HG02981 (cell line): Measurements from ENCODE around the gene EPHA6.

ENCODE experiments used
- ATAC-seq: cut with Tn5 transposase; IDR thresholded peaks from one replicate; pipeline ENCODE4 v1.9.1; 2021; ENCODE audit warnings: mild to moderate bottlenecking, moderate library complexity; ENCODE audit not compliant: unreplicated experiment

Gene EPHA6

DNA sequence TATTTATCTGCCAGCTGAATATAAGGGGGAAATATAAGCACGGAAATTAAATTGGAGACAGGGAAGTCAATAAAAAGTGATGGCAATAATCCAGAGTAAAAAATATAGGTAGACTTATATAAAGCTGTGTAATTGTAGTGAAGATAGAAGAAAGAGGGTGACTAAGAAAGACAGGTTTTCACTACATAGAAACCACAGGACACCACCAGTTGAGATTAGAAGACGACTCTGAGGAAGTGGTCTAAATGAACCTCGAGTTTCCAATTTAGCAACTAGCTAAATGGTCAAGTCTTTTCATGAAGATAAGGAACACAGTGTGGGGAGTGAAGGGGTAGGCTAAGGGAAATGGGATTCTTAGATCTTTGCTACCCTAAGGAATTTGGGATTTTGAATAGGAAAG lies 761.3 kb downstream of the EPHA6 start:
- no peak for ATAC-seq

- no peak for ATAC-seq
Observed at GRCh38 chr3:97576221-97576620, 761.8 kb downstream of the EPHA6 start.

DNA sequence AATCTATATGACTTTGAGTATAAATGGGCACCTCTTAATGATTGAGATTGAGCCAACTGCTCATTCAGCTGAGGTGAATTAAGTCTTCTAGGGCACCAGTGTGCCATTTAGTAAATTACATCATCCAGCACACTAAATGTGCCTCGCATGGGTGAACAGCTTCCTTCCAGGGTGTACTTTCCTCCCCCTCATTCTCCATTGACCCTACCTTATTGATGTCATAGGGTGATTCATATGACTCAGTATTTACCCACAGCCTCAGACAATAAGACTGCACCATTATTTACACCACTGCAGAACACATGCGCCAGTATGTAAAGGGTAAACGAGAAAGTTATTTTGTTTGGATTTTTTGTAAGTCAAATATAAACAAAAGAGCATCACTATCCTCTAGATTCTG lies 765.0 kb downstream of the EPHA6 start:
- ATAC-seq: no peak

DNA sequence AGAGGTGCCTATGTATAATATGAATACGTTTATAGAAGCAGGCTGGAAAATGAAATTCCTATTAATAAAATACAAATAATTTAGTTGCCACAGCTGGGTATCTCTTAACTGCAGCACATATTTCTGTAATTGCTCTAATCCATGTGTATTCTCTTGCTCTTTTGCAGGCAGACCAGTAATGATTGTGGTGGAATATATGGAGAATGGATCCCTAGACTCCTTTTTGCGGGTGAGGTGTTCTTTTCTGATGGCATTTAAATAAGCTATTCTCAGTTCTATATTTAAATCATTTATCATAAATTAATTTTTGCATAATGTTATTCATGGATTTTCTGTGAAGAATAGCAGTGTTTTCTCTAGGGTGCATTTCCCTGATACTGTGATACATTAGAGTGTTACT lies 796.2 kb downstream of the EPHA6 start:
- no peak for ATAC-seq

GRCh38 chr3:97612632-97613031 lies 798.2 kb downstream of the EPHA6 start:
- no peak for ATAC-seq

DNA sequence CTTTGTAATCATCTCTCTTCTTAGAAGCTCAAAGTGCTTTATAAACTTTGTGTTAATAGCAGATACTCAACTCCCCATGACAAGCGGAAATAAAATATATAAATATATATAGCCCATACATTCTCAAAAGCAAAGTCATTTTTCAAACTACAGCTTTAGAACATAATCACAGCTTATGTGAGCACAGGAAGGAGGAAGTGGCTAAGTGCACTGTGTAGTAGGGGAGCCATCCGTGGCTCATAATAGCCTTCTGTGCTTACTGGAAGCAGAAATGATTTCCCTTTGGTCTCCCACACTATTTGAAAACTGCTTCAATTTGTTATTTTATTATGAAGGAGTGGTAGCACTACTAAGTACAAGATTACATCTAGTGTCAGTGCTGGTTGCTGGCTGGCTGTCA lies 798.7 kb downstream of the EPHA6 start:
- ATAC-seq: no peak

- peak; percentile 68 for ATAC-seq
Observed at GRCh38 chr3:97620514-97620913, 806.1 kb downstream of the EPHA6 start.

DNA sequence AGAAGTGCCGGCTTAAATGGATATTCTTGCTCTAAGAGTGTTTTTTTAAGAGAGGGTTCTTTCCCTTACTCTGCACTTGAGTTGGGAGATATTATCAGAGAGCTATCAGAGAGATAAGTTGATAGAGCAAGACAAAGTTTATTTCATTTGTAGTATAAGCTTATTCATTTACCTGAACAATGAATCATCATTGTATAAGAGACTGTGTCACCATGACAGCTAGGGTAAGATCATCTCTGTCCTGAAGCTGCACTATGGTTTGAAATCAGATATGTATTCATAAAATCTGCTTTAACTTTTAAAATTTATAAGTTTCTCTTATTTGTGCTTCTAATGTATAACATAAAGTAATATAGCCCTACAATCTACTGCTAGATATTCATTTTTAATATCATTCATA lies 822.1 kb downstream of the EPHA6 start:
- ATAC-seq: no peak

DNA sequence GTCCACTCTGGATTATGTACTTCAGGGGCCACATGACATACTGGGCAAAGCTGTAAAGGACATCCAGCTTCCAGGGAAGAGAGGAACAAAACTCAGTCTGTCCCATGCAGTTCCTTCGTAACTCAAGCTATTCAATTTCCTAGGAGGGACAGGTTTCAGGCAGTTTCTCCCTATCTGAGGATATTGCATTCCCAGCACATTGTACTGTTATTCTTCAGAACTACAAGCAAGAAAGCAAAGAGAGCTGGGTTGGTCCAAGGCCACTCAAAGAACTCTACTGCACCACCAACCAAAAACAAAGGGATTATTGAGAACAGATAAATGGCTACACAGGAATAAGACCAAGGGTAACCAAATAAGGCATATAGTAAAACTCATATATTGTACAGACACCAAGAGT lies 832.5 kb downstream of the EPHA6 start:
- ATAC-seq: no peak

DNA sequence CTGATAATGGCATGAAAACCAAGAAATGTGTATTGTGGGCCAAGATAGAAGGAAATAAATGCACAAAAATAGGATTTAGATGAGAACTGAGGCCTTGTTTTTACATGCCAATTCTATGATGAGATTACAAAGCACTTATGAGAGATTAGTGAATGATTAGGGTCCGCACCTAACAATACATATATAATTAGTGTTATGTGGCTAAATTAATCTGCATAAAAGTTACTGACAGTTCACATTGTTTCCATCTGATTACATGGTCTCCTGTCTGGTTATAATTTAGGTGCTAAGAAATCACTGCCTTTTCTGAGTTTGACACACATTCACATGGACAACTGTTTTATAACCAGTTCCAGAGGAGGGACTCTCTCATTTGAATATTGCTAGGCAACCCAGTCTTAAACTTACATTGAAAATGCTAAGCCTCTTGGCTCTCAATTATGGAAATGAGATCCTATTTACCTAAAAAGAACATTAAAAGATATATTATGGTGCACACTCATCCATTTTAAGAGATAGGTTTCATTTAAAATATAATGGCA lies 833.1 kb downstream of the EPHA6 start:
- ATAC-seq: no peak

DNA sequence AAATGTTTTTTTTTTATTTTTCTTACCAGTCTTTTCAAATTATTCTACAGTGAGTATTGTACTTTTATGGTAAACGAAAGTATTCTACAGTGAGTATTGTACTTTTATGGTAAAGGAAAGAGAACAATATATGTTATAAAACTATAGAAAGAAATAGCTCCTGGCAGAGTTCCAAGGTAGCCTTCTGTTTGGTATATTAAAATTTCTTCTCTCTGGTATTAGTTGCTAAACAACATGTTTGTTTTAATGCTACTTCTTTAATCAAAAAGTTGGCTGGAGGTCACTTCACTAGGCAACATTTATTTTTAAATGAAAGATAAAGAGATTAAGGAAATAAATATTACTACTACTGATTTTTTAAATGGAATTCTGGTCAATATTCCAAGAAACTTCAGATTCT lies 841.6 kb downstream of the EPHA6 start:
- ATAC-seq: no peak

DNA sequence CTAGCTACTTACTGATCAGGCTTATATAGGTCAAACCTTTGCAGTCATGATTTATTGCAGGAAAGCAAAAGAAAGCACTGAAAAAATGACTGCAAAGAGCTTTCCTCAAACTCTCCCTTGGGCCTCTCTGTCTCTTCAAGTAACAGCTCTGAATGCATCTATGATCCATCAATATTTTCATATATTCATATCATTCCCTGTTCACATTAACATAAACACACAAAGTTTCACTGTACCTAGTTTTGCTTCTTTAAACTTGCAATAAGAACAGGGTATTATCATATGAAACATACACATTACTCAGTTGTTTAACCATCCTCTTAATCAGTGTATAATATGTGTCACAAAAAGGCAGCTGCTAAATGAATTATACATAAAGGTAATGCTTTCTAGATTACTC lies 842.2 kb downstream of the EPHA6 start:
- no peak for ATAC-seq

- ATAC-seq: peak; percentile 60
Observed at GRCh38 chr3:97658668-97659285, 844.4 kb downstream of the EPHA6 start.

- no peak for ATAC-seq
Observed at GRCh38 chr3:97662264-97662663, 847.9 kb downstream of the EPHA6 start.

GRCh38 chr3:97662762-97663161 lies 848.4 kb downstream of the EPHA6 start:
- ATAC-seq: no peak

DNA sequence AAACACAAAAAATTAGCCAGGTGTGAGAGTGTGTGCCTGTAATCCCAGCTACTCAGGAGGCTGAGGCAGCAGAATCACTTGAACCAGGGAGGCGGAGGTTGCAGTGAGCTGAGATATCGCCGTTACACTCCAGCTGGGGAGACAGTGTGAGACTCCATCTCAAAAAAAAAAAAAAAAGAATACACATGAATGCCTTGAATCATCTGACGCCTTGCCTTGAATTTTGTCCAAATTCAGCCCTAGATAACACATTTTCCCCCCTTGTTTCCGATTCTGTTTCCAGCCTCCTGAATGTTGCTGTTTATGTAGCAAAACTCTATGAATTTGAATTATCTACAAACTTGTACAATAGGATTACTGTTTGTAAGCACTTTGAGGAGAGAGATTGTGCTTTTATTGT lies 851.5 kb downstream of the EPHA6 start:
- no peak for ATAC-seq

- no peak for ATAC-seq
Observed at GRCh38 chr3:97670952-97671351, 856.6 kb downstream of the EPHA6 start.

GRCh38 chr3:97673357-97673997 lies 859.1 kb downstream of the EPHA6 start:
- ATAC-seq: no peak

DNA sequence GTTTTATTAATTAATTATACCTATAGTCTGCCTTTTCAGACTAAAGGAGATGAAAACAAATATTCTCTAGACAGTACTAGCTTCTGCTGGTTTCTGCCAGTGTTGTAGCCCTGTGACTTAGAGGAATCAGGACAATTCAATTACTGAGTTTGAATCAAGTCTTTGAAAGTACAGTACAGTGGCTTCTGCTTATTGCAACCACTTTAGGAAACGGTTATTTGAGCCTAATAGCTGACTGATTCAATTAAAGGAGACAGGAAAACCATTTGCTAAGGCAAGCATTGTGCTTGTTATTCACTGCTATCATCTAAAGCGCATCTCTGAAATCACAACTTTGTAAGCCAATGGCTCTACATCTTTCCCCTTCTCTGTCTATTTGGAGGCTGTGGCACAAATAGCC lies 860.1 kb downstream of the EPHA6 start:
- no peak for ATAC-seq

- ATAC-seq: no peak
Observed at GRCh38 chr3:97680210-97680609, 865.8 kb downstream of the EPHA6 start.

GRCh38 chr3:97680696-97681095 lies 866.3 kb downstream of the EPHA6 start:
- no peak for ATAC-seq

DNA sequence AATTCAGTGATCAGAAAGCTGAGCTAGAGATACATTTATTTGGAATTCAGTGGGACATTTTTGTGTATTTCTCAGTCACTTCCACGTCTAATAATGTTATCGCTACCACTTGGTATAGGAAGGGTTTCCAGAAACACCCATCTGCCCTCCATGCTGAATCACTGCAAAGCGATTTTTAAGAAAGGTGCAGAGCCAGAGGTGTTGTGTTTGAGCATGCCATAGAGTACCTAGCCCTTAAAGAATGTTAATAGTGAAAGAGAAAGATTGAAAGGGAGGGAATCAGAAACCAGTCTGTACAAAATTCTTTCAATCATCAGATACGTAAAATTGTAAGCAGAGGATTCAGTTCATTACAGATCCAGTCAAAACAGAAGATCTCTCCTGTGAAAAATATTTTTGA lies 870.1 kb downstream of the EPHA6 start:
- ATAC-seq: no peak

- ATAC-seq: no peak
Observed at GRCh38 chr3:97686258-97686657, 871.9 kb downstream of the EPHA6 start.
